ENCODE measurements around the gene ZFYVE9.
"Not testable (repeated sequence)": the region's sequence is repeated elsewhere in the genome, so short reads cannot be mapped to it uniquely, and the experiment has no call there.

The ZFYVE9 gene

DNA sequence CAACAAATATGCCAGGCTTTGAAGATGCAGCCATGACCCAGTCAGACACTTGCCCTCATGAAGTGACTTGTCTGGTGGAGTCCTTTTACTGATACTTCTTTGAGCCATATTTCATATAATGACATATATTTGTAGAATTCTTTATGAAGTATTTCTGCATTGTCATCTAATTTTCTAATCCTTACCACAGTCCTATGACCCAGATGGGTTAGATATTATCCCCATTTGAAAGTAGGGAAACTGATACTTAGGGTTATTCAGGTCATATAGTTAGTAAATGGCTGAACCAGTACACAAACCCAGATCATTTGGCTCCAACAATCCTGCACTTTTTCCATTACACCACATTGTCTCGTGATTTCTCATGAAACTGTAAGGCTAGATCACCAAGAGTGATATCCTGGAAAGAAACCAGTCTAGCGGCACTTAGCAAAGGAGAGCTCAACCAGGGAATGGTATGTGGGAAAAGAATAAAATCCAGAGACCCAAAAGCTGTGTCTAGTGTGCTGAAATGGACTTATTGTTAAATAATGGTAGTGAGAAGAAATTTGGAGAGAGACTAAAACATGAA is 49.6 kb downstream of the ZFYVE9 start:
- no peak for DNase-seq (ENCODE audit: low spot score)

DNA sequence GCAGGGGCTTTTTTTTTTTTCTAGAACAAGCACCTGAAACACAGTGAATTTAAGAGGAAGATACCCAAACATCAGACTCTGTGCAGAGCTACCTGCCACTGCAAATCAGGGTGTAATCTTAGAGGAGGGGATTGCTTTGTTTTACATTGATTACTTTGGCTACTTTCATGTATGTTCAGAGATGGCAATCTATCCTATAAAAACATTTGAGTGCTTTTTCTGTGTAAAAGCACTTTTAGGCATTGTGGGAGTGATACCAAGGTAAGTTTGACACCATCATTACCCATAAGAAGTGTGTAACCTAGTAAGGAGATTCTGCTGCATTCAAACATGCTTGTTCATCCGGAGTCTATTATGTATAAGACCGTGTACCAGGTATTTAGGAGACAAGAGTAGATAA is 50.1 kb downstream of the ZFYVE9 start:
- no peak for DNase-seq (ENCODE audit: low spot score)

DNA sequence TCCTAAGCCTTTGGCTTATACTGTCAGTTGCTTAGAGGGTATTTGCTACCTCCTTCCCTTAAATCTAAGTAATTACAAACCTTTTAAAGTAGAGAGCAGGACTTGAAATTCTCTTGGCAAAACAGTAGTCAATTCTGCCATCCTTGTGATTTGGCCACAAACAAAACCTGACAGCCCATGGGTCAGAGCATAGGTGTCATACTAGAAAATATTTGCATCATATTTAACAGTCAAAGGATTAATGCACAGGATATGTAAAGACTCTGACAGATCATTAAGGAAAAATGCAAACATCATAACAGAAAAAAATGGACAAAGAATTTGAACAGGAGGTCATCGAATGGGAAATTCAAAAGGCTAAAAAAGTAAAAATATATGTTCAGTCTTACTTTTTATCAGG is 50.5 kb downstream of the ZFYVE9 start:
- no peak for DNase-seq (ENCODE audit: low spot score)

DNA sequence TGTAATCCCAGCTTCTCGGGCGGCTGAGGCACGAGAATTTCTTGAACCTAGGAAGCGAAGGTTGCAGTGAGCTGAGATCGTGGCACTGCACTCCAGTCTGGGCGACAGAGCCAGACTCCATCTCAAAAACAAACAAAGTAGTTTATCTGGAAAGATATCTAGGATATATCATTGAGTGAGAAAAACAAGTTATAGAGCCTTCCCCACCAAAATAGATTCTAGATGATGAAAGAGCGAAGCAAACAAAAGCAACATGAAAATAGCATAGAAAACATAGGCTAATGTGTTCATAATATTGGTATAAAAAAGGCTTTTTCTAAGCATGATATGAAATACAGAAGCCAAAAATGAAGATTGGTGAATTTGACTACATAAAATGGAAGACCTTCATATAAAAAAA is 52.1 kb downstream of the ZFYVE9 start:
- DNase-seq (ENCODE audit: low spot score), result no peak

DNA sequence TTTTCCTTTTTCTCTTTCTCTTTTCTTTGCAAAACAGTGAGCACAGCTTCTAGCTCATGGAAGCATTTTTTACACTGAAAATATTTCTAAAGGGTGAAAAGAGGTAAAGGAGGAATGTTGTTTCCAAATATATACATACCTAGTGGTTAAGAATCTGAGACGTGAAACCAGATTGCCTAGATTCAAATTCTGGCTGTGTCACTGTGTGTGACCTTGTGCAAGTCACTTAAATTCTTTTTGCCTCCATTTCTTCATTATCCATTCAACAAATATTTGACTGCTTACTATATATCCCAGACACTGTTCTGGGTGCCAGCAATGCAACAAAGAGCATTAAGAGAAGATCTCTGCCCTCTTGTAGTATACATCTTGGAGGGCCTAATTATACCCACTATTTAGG is 53.3 kb downstream of the ZFYVE9 start:
- no peak for DNase-seq (ENCODE audit: low spot score)

DNA sequence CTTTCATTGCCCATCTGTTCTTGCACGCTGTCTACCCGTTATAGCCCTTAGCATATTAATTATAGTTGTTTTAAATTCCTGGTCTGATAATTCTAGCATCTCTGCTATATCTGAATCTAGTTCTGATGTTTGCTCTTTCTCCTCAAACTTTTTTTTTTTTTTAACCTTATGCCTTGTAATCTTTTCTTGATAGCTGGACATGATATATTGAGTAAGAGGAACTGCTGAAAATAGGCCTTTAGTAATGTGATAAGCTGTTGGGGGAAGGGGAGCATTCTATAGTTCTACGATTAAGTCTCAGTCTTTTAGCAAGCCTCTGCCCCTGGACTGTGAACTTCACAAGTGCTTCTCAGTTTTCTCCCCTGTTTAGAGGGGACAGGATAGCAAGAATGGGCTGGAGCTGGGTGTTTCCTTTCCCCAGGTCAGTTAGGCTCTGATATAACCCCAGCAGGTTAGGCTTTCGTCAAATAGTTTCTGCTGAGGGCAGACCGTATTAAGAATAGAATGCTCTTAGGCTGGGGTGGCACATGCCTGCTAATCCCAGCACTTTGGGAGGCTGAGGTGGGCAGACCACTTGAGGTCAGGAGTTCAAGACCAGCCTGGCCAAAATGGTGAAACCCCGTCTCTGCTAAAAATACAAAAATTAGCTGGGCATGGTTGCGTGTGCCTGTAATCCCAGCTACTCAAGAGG is 62.2 kb downstream of the ZFYVE9 start:
- no peak for DNase-seq (ENCODE audit: low spot score)

DNA sequence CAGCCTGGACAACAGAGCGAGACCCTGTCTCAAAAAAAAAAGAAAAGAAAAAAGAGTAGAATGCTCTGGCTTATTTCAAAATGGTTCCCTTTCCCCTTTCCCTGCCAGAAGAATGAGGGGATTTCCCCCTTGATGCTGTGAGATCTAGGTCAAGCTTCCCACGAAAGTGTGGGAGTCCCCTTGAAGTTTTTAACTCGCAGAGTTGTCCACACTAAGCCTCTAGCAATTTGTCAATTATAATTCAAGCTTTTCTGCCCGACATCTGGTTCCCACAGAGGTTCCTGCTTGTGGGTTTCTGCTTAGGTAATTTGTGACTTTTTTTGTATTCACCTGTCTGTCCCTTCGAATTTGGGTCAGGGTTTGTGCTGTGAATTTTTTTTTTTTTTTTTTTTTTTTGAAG is 62.8 kb downstream of the ZFYVE9 start:
- DNase-seq (ENCODE audit: low spot score), result no peak

DNA sequence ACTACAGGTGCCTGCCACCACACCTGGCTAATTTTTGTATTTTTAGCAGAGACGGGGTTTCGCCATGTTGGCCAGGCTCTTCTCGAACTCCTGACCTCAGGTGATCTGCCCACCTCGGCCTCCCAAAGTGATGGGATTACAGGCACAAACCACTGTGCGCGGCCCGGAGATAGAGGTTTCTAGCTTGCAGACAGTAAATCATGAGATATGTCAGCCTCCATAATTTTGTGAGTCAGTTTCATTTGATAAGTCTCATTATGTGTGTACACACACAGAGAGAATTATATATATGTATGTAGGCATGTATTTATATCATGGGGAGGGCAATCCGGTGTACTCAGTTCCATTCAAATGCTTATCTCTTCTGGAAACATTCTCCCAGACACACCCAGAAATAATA is 64.8 kb downstream of the ZFYVE9 start:
- DNase-seq (ENCODE audit: low spot score), result not testable (repeated sequence)

DNA sequence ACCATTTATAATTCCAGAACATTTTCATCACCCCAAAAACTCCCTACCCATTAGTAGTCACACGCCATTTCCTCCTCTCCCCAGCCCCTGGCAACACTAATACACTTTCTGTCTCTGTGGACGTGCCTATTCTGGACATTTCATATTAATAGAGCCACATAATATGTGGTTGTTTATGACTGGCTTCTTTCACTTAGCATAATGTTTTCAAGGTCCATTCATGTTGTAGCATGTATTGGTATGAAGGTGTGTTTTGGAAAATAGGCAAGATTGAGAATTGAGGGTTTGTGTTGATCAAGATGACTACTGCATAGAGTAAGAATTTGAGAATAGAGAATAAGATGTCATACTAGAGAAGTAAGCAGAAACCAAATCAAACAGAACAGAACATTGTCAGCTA is 67.5 kb downstream of the ZFYVE9 start:
- no peak for DNase-seq (ENCODE audit: low spot score)

DNA sequence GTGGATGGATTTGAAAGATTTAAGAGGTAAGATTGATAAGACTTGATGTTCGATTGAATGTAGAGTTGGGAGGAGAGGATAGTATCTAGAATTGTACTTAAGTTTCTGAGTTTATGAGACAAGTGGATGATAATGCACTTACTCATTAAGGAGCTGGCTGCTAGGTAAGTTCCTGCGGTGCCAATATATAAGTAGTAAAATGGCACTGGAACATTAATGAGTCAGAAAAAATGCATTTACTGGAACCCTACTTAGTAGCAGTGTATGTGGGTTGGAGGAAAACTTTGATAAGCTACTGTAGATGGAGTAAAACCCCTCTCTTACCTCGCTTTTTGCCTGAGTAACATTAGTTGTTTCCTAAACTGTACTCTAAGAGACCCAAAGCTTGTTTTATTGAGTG is 68.2 kb downstream of the ZFYVE9 start:
- no peak for DNase-seq (ENCODE audit: low spot score)

DNA sequence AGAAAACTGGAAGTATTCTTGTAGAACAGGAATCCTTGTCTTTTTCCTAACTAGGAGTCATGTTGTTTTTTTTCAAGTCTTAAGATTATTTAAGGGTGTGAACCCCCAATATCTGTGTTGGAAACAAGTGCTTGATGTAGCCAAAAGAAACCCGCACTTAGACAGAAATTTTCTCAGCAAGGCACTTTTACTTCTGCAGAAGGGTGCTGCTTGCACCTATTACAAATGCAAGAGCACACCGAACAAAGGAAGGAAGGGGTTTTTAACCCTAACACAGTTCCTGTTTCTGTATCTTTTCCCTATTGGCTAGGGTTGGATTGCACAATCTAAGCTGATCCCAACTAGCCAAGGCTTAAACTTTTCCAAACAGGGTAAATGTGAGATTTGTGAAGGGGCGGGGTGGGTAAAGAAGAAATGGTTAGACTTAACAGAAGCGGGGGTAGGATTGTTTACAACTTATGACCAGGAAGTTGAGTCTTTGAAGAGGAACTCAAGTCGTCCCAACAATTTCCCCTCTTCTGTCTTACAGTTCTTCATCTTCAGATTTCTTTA is 75.1 kb downstream of the ZFYVE9 start:
- DNase-seq (ENCODE audit: low spot score), result no peak

DNA sequence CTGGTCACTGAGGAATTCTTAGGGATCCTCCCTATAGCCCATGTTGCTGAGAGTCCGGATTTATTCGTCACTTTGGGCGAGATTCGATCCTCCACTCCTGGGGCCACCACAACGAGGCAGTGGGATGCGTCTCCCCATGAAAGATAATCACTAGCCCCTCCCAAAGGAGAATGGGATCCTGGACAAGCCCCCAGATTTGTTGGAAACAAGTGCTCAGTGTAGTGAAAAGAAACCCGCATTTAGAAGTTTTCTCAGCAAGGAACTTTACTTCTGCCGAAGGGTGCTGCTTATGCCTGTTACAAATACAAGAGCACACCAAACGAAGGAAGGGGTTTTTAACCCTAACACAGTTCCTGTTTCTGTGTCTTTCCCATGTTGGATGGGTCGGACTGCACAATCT is 83.3 kb downstream of the ZFYVE9 start:
- no peak for DNase-seq (ENCODE audit: low spot score)

DNA sequence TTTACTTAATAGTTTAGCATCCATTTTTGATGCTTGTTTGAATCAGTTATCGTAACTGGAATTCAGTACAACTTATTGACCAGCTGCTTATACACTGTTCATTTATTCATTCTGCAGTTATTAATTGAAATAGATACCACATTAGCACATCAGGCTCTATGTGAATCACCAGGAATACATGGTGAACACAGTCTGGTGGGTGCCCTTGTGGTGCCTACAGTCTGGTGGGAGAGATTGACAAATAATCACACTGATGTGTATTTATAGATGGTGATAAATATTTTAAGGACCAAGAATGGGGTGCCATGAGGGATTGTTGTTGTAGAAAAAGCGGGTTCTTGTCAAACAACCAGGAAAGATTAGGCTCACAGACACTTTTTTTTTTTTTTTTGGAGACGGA is 87.6 kb downstream of the ZFYVE9 start:
- no peak for DNase-seq (ENCODE audit: low spot score)

DNA sequence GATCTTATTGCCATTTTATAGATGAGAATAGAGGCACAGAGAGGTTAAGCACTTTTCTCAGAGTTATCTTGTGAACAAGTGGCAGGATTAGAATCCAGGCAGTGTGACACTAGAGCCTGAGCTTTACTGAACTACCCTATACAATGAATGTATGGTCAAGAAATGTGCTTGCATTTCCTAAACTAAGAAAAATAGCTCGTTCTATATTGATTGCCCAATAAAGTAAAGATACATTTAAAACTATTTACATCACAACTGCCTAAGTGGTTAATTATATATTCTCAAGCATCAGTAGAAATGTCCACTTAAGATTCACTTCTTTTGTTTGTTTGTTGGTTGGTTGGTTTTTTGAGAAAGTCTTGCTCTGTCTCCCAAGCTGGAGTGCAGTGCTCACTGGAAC is 91.6 kb downstream of the ZFYVE9 start:
- no peak for DNase-seq (ENCODE audit: low spot score)

DNA sequence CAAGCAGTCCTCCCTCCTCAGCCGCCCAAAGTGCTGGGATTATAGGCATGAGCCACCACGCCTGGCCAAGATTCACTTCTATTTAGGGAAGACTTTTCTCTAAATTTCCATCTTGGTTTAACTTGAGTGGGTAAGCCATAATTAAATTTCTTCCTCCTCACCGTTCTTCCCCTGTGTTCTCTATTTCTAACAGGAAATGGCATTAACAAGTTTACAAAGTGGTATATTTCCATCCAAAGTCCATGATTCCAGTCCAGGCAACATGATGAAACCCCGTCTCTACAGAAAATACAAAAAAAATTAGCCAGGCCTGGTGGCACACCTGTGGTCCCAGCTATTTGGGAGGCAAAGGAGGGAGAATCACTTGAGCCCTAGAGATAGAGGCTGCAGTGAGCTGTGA is 92.1 kb downstream of the ZFYVE9 start:
- no peak for DNase-seq (ENCODE audit: low spot score)

DNA sequence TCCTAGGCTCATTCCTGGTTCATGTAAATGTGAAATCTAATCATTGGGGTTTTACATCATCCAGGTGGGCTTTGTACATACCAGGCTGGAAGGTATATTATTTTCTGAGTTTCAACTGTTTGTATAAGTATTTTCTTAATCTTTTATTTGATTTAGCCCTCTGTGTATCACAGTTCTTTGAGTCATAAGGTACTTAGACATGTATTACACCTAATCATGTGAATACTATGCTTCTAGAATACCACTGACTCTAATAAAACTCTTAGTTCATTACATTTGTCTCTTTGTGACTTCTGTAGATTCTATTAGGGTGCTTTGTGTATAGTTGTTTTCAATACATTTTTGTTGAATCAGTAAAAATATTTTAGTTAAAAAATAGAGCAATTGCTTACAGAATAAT is 92.8 kb downstream of the ZFYVE9 start:
- no peak for DNase-seq (ENCODE audit: low spot score)

DNA sequence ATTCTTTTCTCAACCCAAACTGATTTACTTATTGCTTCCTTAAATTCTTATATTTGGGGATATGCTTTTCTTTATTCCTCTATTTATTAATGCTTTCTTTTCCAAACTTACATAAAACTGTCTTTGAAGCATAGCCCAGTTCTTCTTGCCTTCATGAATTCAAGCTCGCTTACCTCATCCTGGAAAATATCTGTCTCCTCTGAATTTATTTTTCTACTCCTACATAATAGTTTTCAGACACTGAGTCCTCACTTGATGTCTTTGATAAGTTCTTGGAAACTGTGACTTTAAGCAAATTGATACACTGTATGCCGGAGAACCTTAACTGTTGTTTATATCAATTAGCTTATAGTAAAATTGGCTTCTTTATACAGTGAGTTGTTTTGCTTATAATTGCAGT is 93.8 kb downstream of the ZFYVE9 start:
- DNase-seq (ENCODE audit: low spot score), result no peak

DNA sequence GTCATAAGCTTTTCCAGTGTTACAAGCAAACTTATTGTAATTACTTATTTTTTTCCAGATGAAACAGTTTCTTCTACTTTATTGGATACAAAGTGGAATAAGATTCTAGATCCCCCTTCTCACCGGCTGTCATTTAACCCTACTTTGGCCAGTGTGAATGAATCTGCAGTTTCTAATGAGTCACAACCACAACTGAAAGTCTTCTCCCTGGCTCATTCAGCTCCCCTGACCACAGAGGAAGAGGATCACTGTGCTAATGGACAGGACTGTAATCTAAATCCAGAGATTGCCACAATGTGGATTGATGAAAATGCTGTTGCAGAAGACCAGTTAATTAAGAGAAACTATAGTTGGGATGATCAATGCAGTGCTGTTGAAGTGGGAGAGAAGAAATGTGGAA is 95.5 kb downstream of the ZFYVE9 start:
- DNase-seq (ENCODE audit: low spot score), result no peak

DNA sequence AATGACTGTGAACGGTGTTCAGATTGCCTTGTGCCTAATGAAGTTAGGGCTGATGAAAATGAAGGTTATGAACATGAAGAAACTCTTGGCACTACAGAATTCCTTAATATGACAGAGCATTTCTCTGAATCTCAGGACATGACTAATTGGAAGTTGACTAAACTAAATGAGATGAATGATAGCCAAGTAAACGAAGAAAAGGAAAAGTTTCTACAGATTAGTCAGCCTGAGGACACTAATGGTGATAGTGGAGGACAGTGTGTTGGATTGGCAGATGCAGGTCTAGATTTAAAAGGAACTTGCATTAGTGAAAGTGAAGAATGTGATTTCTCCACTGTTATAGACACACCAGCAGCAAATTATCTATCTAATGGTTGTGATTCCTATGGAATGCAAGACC is 96.6 kb downstream of the ZFYVE9 start:
- DNase-seq (ENCODE audit: low spot score), result no peak

DNA sequence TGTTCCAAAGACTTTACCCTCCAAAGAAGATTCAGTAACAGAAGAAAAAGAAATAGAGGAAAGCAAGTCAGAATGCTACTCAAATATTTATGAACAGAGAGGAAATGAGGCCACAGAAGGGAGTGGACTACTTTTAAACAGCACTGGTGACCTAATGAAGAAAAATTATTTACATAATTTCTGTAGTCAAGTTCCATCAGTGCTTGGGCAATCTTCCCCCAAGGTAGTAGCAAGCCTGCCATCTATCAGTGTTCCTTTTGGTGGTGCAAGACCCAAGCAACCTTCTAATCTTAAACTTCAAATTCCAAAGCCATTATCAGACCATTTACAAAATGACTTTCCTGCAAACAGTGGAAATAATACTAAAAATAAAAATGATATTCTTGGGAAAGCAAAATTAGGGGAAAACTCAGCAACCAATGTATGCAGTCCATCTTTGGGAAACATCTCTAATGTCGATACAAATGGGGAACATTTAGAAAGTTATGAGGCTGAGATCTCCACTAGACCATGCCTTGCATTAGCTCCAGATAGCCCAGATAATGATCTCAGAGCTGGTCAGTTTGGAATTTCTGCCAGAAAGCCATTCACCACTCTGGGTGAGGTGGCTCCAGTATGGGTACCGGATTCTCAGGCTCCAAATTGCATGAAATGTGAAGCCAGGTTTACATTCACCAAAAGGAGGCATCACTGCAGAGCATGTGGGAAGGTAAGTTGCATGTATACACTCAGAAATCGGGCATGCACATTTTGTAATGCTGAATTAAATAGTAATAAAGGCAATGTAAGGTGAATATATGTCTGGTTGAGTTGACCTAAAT is 97.2 kb downstream of the ZFYVE9 start:
- DNase-seq (ENCODE audit: low spot score), result no peak

DNA sequence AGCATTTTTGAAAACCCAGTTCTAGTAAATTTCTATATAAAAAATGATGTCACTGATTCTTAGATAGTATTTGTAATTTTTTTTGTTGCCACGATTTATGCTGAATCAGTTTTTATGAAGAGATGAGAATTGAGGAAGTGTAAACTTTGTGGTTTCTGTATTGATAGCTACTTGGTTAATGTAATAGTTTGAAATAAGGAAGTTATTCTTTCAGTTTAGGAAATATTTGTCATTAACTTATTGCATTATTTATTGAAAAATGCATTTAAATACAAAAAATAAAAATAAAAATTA is 97.8 kb downstream of the ZFYVE9 start:
- no peak for DNase-seq (ENCODE audit: low spot score)

DNA sequence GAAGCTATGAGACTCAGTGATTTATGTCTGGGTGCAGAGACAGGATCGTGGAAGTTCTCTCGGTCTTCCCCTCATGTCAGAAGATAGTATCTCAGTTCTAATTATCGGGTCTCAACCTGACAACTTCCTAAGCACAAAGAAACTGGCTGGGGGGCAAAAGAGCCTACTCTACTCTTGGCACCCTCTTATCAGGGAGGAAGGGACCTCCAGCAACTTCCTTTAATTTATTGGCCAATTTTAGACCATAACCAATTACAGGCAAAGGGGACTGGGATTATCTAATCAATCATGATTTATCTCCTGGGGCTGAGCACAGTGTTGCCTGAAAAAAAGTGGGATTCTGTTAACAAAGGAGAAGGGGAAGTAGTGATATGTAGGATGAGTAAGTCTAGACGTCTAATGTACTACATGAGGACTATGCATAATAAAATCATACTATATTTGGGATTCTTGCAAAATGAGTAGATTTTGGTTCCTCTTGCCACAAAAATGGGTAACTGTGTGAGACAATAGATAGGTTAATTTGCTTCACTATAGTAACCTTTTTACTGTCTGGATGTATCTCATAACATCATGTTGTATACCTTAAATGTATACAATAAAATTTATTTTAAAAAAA is 98.8 kb downstream of the ZFYVE9 start:
- no peak for DNase-seq (ENCODE audit: low spot score)

Measured in D341Med (cell line).